CD1c-positive myeloid dendritic cell (primary cell): ENCODE measurements around the gene MICAL3.

ENCODE experiments used
- DNase-seq: peaks from one replicate; pipeline ENCODE4 v3.0.0-alpha.2; 2016; ENCODE audit errors: extremely low spot score

MICAL3 gene

DNA sequence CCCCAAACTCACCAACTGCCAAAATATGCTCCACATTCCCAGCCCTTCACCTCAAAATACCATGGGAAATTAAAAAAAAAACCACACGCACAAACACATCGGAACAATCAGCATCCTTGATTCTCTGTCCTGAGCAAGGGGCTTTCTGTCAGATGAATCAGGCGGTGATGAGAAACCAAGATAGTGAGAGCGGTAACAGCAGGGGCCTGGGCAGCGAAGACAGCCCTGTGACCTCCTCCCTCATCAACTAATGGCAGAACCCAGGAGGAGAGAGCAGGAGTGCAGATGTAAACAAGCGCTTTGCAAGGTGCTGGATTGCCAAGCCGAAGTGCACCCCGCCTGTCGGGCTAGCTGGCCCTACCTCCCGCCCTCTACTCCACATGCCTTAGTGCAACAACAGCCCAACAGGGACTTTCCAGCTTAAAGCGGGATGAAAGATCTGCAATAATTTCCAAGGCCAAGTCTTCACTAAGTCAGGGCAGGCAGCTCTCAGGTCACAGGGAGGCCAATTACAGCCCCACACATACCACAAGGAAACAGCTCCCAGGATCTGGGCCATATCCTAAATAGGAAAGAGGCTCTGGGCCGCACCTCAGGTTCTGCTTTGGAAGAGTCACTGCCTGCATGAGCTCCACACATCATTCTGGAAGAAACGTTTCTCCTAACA is 177.9 kb downstream of the MICAL3 start:
- DNase-seq, result no peak

GRCh38 chr22:17845790-17846189 is 178.6 kb downstream of the MICAL3 start:
- DNase-seq, result no peak

DNA sequence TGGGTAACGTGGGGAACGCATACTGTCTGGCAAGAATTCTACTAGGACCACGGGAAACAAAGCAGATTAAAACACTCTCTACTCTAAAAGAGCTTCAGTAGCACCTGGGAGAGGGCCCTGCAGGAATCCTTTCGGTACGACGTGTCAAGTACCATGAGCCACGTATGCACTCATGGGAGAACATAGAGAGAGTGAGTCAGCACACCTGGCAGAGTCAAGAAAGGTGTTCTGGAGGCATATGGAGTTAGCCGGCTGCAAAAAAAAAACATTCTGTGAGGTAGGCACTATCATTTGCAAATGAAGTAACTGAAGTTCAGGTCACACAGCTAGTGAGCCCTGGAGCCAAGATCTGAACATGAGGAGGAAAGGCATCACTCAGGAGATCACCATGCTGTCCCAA is 179.0 kb downstream of the MICAL3 start:
- no peak for DNase-seq

- no peak for DNase-seq
Observed at GRCh38 chr22:17844150-17844549, 180.2 kb downstream of the MICAL3 start.

GRCh38 chr22:17842386-17842785 is 182.0 kb downstream of the MICAL3 start:
- peak; percentile 48 for DNase-seq

DNA sequence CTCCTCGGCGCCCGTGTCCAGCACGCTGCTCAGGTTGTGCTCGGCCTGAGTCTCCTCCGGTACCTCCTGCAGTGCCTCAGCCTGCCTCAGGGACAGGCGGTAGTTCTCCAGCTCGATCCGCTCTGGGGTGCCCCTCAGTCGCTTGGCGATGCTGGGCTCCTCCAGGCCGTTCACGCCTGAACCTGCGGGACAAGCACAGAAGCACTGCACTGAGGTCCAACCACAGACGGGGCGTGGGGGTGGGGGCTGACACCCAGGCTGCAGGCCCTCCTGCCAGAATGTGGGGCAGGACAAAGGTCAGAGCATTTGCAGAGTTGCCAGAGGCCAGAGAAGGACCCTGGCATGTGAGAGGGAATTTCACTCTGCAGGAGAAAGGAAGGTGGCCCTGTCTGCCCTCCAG is 182.5 kb downstream of the MICAL3 start:
- no peak for DNase-seq

DNA sequence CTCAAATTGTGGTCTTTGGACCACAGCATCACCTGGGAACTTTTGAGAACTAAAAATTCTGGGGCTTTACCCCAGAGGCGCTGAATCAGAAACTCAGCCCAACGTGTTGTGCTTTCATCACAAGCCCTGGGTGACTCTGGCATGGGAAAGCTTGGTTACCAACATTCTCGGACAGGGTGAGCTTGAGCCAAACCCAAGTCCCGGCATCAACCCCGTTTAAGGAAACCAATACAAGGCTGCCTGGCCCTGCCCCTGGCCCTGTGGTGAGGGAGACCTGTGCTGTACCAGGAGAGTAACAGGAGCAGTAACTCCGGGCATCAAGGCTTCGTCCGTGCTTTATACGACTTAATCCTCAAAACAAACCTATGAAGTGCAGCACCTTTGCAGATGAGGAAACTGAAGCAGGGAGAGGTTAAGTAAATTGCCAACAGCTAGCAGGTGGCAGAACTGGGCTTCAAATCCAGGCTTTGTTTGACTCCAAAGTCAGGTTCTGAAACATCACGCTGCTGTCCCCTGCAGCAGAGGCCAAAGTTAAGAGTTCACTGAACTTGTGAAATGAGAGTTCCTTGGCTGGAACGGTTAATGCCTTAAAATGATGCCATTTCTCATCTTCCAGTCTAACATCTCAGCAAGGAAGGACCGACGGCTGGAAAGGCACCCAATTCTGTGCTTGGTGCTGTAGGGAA is 186.0 kb downstream of the MICAL3 start:
- DNase-seq, result no peak

- DNase-seq, result no peak
Observed at GRCh38 chr22:17836992-17837742, 187.2 kb downstream of the MICAL3 start.

GRCh38 chr22:17835256-17835655 is 189.1 kb downstream of the MICAL3 start:
- no peak for DNase-seq

DNA sequence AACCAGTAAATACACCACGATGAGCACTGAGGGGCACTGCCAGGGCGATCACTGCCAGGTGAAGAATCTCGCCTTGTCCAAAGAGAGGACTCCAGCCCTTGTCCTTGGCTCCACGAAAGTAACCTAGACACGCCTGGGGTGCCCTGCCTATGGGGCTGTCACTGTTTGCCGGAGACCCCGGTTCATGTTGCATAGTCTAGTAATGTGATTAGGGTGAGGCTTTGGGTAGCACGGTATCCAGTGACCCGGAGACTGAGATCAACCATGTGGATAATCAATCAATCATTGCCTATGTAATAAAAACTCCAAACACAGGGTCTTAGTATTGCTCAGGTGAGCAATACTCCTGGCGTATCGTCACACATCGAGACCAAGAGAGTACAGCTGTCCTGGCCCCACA is 190.9 kb downstream of the MICAL3 start:
- DNase-seq, result no peak

DNA sequence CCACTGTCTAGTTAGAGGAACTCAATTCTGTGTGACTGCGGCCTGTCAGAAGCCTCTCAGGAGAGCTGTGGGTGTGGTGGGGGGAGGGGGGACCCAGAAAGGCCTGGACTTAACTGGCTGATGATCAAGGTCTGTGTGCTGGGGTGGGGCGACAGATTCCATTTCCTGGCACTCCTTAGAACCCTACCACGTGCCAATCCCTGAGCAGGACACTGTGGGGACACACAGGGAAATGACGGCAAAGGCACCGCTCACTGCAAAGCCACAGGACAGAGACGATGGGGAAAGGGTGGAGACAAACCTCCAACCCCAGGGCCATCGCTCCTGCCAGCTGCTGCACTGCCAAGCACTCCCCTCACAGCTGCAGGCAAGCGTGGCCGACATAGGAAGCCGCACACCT is 191.7 kb downstream of the MICAL3 start:
- no peak for DNase-seq

GRCh38 chr22:17831501-17832251 is 192.7 kb downstream of the MICAL3 start:
- no peak for DNase-seq

DNA sequence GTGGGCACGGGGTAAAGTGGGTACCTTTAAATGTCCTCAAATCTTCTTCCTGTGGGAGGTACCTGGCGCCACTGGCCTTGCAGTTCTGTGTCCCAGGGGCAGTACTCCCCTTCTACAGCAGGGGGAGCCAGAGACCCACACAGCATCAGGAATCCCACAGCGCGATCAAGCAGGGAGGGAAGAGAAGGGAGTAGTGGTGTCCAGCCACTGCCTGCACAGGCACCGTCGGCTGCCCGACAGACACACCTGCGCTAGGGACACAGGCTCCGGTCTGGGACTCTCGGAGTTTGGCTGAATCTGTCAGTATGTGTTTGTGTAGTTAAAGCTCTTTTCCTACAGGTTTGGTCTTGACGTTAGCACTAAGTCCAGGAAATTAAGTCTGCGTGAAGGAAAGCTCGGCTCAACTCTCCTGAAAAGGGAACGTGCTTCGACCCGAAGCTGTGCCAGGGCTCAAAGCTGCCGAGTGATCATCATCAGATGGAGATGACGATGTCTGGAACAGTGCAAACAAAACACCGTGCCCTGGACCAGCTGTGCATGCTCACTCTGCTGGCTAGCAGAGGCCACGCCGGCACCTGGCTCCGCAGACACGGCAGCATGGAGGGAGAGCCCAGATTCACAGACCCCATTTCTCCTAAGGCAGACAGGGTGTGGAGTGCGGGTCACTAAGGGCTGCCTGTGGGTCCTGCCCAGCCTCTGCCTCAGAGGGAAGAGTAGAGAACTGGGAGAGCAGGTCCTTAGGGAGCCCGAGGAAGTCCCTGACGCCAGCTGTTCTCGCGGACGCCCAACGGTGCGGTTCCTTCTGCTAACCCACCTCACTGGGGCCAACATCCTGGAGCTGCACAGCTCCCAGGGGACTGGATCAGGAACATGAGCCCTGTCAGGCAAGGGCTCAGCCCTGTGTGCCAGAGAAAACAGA is 194.1 kb downstream of the MICAL3 start:
- DNase-seq, result peak; percentile 85

- no peak for DNase-seq
Observed at GRCh38 chr22:17829695-17830042, 194.7 kb downstream of the MICAL3 start.

DNA sequence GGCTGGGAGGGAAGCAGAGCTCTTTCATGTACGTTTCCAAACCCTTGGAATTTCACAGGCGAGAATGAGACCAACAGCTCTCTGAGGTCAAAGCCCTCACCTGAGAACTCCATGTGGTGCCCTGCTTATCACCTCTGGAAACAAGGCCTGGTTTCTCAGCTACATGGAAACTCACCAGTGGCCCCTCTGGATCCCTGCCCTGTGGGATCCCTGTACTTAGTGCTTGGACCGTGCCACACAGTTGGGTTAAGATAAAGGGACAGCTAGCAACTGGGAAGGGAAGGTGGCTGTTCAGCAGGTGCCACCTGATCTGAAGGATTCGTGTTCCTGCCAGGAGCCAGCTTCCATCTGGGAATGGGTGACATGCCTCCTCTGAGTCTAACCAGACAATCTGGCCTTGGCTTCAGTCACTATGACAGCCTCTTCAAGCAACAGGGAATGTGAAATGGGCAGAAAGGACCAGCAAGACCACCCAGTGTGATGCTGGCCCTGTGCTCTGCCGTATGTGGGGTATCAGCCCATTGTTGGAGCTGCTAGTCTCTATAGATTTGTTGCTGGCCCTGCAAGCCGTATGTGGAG is 195.8 kb downstream of the MICAL3 start:
- DNase-seq, result no peak

GRCh38 chr22:17827466-17827865 is 196.9 kb downstream of the MICAL3 start:
- no peak for DNase-seq

GRCh38 chr22:17825876-17826550 is 198.3 kb downstream of the MICAL3 start:
- DNase-seq, result no peak

- no peak for DNase-seq
Observed at GRCh38 chr22:17824457-17824856, 199.9 kb downstream of the MICAL3 start.

GRCh38 chr22:17823964-17824363 is 200.4 kb downstream of the MICAL3 start:
- DNase-seq, result no peak

DNA sequence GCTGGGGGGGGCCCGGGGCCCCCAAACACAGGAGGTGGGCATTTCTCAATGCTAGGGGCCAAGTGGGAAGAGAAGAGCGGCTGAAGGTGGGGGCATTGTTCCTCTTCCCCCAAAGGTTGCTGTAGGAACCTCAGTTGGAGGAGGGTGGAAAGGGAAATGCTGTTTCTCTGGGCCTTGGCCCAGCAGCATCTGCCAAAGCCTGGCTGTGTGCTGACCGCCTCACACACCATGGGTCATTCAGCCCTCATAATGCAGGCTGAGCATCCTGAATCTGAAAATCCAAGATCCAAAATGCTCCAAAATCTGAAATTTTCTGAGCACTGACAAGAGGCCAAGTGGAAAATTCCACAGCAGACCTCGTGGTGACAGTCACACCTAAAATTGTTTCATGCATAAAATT is 201.1 kb downstream of the MICAL3 start:
- no peak for DNase-seq
